GM11168 (cell line): Measurements from ENCODE around the gene HTR1A.

Experiments used
- in situ Hi-C: fragments of 300-500 bp; cut with MboI; formaldehyde crosslinking; loops from one replicate; pipeline ENCODE4 v1.12.0; 2022; ENCODE audit warnings: low sequenced_read_pairs; ENCODE audit not compliant: unreplicated experiment

The HTR1A gene

DNA sequence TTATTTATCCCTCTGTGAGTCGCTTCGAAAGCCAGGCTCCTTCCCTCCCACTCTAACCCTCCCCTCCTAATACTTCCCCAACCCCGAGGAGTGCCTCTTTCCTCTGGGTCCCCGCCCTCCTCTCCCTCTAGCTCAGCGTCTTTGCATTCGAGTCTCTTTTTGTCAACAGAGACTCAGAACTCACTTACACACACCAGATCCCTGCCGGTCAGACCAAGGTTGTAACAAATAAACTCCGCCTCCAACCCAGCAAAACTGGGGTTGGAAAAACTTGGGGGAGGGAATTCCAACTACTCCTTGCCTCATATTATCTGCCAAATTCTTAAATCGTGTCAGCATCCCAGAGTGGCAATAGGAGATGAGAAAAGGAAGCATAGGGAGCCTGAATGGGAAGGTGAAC lies at the start of gene HTR1A:
TSS of gene HTR1A (minus strand) at position 167 of the 400 bp plus-strand sequence. CDS start 726 bp downstream, outside the sequence.
- in situ Hi-C loops, result loop anchor here (25.0 kb wide), 1 partner anchor 550 kb away; no protein-coding TSS in a partner anchor

DNA sequence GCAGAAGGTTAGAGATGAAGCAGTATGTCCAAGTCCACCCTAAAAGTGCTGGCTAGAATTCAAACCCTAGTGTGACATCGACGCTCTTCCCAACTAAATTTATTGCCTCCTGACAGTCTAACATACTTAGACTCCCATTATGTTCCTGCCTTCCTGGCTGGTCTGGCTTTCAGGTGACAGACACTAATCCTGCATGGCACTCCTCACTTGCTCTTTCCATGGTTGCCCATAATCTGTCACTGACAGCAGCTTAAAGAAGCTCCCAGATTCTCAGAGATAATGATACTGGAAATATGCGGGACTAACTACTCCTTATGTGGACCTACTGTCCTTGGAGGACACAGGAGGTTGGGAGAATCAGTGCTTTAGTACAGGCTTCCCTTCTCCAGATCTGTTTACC lies 41.7 kb upstream of the HTR1A start:
- in situ Hi-C loops, result no loop called here

DNA sequence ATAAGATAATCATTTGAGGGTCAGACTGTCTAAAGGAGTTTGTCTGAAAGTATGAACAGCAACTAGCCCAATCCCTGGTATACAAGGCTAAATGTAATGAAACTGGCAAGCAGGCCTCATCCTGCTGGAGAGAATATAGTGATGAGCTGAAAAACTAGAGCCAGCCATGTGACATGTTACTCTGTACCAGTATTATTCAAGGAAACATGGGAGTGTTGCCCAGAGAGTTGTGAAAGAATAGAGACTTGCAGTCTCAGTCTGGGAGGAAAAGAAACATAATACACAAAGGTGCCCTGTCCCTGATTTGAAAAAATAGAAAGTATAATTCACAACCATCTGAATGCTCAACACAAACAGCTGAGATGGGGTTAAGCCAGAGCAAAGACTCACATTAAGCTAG lies 37.9 kb upstream of the HTR1A start:
- in situ Hi-C loops, result no loop called here

DNA sequence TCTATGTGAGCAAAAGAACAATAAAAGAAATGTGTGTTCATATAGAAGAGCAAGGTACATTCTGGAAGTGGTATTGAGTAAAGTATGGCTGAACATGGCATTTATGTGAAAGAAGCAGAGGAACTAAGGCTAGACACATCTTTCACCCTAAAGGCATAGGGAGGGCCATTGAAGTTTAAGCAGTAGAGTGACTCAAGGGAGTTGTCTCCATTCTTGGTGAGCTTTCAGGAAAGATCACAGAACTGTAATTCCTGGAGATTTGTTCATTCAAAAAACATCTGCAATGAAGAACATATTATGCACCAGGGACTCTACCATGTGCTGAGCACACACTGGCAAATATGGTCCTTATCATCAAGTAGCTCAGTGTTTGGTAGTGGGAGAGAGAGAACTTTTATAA lies 24.8 kb upstream of the HTR1A start:
- in situ Hi-C loops, result no loop called here

DNA sequence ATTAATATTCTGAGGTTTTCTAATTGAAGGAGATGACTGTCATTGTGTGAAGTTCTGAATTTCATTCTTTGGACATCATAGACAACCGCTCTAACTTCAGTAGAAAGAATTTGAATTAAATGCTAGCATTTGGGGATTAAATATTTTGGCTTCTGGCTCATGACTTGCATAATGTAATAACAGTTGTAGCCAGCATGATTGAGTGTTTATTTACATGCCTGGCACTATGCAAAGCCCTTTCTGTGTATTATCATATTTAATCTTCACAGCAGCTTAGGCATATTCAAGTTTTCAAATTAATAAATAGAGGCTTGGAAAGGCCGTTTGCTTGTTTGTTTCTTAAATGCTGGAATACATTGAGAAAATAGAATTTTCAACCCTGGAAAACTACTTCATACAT lies 19.6 kb upstream of the HTR1A start:
- in situ Hi-C loops, result no loop called here

DNA sequence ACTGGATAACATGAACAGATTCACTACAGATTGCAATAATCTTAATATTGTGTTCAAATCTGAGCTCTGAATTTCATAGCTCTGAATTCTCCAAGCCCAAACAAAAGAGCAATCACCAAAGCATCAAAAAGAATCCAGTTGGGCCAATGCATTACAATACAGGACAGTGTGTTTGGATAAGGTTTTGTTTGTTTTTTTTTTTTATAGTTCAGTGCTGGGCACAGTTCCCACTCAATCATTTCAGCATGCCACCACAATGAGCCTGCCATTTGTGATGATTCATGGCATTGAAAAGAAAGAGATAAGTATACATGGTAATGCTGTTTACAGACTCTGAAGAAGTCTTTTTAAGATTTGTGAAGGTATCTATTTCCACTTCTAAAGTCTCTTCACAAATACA lies 1.7 kb upstream of the HTR1A start:
- in situ Hi-C loops, result loop anchor here (25.0 kb wide), 1 partner anchor 552 kb away; no protein-coding TSS in a partner anchor

DNA sequence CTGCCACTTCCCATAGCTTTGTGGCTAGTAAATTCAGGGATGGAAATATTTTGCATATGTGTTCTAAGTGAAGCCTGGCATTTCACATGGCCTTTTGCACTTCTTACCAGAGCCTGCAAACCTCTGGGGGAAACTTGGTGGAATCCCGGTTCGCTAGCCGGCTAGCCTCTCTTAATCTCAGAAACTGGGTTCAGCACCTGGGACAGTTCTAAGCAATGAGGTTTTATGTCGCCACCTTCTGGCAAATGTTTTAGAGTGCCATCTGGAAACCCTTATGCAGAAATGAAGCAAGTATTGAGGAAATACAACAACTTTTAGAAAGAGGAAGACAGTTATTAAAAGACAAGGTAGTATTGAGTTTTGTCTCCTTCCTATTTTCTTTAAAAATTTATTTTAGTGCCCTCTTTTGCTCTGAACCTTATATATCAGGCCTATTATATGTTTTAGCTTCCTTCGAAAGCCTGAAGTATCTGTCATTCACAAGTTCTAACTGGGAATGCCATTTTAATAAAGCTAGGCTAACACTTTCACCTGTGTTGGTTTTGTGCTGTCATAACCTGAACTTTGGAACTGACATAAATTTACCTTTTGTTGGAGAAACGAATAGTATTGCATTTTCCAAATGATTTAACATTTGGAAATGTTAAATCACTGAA lies 963 bp upstream of the HTR1A start:
- in situ Hi-C loops, result loop anchor here (25.0 kb wide), 1 partner anchor 551 kb away; no protein-coding TSS in a partner anchor

DNA sequence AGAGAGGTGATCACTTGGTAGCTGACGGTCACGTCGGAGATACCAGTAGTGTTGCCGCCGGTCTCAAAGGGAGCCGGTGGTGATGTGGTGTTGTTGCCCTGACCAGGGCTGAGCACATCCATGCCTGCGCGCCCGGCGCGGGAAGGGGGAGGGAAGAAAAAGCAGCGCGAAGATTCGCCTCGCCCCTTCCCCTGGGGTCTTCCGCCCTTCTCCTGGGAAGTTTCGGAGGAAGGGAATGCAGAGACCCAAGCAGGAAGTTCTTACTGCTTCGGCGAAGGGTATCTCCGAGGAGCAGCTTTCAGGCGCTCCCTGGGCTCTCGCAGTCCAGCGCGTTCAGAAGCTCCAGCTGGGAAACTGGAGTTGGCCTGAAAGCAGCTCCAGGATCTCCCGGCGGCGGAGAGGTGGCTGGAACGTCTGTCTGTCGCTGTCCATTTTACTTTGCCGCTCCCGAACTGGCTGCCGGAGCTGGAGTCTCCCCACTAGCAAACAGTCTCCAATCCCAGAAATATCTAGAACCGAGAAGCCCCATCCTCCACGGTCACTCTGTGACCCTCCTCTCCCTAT lies 565 bp downstream of the HTR1A start:
- in situ Hi-C loops, result loop anchor here (25.0 kb wide), 1 partner anchor 549 kb away; no protein-coding TSS in a partner anchor

DNA sequence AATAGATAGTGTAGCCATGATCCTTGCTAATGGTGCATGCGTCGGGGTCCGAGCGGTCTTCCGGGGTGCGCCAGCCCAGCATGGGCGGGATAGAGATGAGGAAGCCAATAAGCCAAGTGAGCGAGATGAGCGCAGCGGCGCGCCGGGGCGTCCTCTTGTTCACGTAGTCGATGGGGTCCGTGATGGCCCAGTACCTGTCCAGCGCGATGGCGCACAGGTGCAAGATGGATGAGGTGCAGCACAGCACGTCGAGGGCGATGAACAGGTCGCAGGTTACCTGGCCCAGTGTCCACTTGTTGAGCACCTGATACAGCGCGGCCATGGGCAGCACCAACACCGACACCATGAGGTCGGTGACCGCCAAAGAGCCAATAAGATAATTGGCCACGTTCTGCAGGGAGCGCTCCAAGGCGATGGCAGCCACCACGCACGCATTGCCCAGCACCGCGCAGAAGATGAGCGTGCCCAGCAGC lies 1.1 kb downstream of the HTR1A start:
- in situ Hi-C loops, result loop anchor here (25.0 kb wide), 1 partner anchor 549 kb away; no protein-coding TSS in a partner anchor

DNA sequence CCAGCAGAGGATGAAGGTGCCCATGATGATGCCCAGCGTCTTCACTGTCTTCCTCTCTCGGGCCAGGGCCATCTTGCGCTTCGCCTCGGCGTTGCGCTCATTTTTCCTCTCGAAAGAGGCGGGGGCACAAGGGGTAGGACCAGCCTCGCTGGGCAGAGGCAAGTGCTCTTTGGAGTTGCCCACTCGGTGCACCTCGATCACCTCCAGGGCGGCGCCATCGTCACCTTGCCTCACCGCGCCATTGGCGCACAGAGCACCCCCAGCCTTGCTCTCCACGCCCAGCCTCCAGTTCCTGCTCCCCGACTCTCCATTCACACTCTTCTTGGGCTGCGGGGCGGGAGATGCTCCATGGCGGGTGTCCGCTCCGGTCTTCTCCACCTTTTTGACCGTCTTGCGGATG lies 1.6 kb downstream of the HTR1A start:
- in situ Hi-C loops, result loop anchor here (25.0 kb wide), 1 partner anchor 548 kb away; no protein-coding TSS in a partner anchor

DNA sequence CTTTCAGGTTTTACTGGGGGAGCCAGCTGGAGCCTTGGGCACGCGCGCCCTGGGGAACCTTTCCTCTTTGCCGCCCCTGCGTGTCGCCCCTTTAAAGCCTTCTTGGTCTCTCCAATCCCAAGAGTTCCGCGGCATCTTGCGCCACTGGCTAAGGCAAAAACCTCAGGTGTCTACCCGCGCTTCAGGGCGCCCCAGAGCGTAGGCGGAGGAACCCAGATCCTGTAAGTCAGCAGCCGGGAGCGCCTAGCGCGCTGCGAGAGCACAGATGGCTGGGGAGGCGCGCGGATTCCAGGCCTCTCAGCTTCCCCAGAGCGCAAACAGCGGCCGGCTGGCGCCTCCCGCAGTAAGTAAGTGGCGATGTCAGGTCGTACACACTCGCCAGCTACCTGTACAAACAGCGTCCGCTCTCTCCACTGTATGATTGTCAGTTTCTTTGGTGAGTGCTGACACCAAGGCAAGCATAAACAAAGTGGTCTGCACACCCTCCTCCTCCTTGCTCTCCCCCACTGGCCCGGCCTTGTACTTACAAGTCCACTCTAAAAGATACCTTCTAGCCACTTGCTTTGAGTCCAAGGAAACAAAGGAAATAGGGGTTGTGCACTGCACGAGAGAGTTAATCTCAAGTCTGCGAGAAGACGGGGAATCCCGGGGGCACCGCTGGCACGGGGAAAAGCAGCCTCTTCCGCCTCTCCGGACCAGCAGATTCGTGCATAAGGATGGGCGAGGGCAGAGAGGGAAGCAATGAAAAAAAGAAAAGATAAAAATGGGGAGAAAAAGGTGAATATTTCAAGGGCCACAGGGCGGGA lies 2.9 kb downstream of the HTR1A start:
- in situ Hi-C loops, result loop anchor here (25.0 kb wide), 1 partner anchor 547 kb away; no protein-coding TSS in a partner anchor

DNA sequence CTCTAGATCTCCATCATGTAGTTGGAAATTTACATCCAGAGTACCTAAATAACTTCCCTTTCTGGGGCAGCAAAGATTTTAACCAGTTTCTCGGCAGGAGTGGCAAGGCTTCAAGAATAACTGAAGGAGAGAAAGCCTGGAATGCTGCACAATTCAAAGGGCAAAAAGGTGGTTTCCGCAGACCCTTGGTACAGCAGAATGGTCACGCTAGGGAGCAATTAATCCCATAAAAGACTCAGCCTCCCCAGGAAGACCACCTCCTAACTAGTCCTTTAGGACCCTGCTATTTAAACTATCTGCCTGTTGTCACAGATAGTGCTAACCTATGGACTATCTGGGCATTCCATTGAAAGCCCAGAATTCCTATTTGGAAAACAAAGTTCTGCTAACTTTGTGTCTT lies 3.6 kb downstream of the HTR1A start:
- in situ Hi-C loops, result loop anchor here (25.0 kb wide), 1 partner anchor 546 kb away; no protein-coding TSS in a partner anchor

DNA sequence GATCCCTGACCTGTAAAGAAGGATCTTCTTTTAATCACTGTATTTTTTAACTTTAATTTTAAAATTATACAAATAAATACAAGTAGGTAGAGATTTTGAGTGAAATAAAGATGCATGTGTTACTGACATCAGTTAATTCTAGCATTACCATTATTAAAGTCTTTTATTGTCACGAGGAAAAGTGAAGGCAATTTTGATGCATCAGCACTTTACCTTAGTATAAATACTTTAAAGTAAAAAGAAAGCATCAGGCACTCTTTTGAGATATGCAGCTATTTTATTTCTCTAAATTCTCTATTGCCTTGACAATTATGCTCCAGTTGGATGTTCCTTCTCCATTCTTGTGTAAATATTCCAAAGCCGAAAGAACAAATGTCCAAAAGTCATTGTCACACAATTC lies 4.6 kb downstream of the HTR1A start:
- in situ Hi-C loops, result loop anchor here (25.0 kb wide), 1 partner anchor 545 kb away; no protein-coding TSS in a partner anchor

DNA sequence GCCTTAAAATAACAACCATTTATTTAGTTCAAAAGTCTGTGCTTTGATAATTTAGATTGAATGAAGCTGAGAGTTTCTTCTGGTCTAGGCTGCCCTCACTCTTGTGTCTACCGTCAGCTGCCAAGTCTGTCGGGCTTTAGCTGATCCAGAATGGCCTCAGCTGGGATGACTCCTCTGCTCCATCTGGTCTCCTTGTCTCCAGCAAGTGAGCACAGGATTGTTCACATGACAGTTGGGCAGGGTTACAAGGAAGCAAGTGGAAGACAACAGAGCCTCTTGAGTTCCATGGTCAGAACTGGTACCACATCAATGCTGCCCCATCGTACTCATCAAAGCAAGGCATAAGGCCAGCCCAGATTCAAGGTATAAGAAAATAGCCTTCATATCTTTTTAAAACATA lies 9.0 kb downstream of the HTR1A start:
- in situ Hi-C loops, result loop anchor here (25.0 kb wide), 1 partner anchor 541 kb away; no protein-coding TSS in a partner anchor

DNA sequence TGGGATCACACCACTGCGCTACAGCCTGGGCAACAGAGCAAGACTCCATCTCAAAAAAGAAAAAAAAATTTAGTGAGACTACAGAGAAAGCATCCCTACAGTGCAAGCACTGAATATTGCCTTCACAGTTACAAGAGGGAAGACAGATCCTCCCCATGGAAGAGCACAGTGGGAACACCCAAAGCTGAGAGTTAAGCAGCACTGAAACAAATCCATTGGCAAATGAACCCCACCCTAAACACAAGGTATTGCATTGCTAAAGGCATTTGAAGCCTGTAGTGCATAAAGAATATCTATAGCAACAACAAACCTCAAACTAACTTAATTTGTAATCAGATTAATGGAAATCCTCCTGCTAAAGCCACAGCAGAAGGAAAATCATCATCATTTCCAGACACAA lies 27.1 kb downstream of the HTR1A start:
- in situ Hi-C loops, result no loop called here

DNA sequence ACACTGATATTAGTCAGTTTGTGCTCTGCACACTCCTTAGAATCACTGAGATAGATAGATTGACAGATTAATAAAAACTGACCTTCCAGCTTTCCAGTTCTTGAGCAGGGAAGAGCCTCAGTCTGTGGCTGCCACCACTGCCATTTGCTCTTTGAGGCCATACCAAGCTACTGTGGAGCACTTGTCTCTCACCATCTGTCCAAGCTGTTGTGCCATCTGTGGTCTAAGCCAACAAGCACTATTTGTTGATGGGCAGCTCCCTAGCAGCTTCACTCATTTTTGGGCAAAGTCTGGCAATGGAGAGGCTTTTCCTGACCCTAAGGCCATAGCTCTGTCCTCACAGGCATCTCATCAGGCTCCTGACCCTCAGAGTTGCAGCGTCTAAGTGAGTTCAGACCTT lies 30.4 kb downstream of the HTR1A start:
- in situ Hi-C loops, result no loop called here

DNA sequence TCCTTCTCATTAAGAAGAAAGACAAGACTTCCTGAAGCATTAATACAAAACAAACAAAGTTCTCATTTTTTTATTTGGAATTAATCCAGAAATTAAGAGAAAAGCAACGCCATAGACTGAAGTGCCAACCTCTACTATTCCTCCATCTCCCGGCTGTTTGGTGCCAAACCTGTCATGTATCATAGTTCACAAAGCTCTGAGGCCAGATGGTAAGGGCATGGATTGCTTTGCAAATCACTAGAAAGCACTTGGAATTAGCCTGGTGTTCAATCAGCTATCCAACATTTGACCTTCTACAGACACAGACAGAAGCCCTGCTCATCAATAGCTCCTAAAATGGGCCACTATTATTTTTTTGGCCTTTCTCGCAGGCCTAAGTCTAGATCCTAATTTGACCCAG lies 33.8 kb downstream of the HTR1A start:
- in situ Hi-C loops, result no loop called here

DNA sequence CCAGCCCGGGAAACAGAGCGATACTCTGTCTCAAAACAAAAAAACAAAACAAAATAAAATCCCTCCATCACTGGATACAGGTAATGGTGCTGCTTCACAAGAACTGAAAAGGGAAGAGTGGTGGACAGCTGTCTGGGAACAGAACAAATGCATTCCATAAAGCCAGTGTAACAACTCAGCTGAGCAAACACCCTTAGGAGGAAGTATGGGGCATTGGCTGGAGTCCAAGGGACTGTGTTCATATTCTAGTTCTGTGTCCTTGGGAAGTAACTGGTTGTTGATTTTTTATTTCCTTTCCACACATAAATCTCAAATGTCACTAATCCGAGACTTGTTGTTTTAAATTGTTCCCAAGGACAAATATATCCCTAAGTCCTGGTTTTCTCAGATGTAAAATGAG lies 38.3 kb downstream of the HTR1A start:
- in situ Hi-C loops, result no loop called here

DNA sequence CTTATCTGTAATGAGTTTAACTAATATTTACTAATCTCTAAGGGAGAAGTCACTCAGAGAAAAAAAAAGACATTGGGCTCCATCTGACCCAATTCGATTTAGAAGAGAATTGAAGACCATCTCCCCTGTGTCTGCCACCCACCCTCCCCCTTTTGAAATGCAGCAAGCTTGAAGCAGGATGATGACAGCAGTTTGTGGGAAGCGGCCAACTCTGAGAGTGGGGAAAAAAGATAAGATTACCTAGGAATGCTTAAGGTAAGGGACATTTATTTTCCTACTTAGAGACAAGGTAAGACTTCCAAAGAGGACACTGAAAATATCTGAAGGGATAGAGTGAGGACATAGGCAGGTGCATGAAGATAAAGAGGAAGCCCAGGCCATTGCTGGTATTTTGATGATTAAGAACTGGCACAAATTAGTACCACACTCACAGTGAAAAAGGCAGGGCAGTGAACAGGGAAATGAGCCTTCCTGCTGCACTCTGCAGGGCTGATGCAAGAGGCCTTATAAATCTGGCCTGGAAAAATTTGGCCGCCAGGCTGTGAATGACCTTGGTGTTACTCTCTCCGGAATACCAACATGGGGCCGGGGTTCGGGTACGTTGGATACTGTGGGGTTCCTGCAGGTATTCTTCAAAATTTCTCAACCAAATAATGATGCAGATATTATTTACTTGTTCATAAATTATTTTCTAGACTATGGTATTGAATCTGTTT lies 42.3 kb downstream of the HTR1A start:
- in situ Hi-C loops, result no loop called here

DNA sequence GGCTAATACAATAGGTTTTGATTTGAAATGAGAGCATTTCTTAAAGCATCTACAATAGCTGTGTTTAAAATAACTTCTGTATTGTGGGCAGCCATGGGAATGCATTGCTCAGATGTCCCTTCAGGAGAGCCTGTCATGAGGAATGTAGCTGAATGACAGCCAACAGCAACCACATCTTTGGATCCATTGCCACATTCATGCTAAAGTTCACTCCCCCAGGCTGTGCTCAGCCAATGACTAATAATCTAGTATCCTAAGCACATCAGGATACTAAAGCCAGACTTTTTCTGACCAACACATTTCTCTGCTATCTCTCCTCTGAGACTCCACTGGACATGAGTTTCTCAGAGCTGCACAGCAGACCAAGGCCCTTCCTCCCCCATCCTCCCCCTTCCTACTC lies 45.5 kb downstream of the HTR1A start:
- in situ Hi-C loops, result no loop called here
